AG04450 (cell line): ENCODE data around the gene CTTNBP2. TPM values are rescaled to one million over a fixed set of nuclear protein-coding genes. Genes with fewer than 3 reads are reported as not detected.

Experiments
- CTCF ChIA-PET: fragments of 300-600, 350-600 bp; formaldehyde crosslinking; extraction: SDS; loops from one replicate; lab custom pipeline; 2022; ENCODE audit warnings: antibody characterized with exemption, inconsistent platforms; lab: Charles Lee
- POLR2A ChIA-PET: fragments of 350-600 bp; formaldehyde crosslinking; extraction: SDS; loops from one replicate; lab custom pipeline; 2021; ENCODE audit warnings: antibody characterized with exemption, inconsistent platforms; lab: Yijun Ruan, JAX
- DNase-seq: peaks from one replicate; pipeline ENCODE4 v3.0.0-alpha.2; 2011; ENCODE audit warnings: low read depth, low spot score
- H3K27ac ChIP-seq: one replicate; pipeline ENCODE4 v1.5.1; 2012; ENCODE audit warnings: low read depth, low read length, control low read depth
- H3K27me3 ChIP-seq: one replicate; pipeline ENCODE4 v1.6.0; 2012; ENCODE audit warnings: low read length; ENCODE audit not compliant: control insufficient read depth, insufficient read depth
- H3K4me3 ChIP-seq: 2 replicates; pipeline ENCODE4 v1.5.1; 2011; ENCODE audit warnings: mild to moderate bottlenecking, low read depth, low read length, control low read depth
- H3K9me3 ChIP-seq: 2 replicates; pipeline ENCODE4 v1.5.1; 2012; ENCODE audit warnings: low read length; ENCODE audit not compliant: control insufficient read depth, insufficient read depth
- polyA plus RNA-seq: library from polyadenylated mRNA; depleted of rRNA; stranded (reverse); fragments of >200 nt; gene quantifications from 2 replicates; pipeline ENCODE4 v1.2.3, GENCODE V29; 2011
- TF ChIP-seq, protein P1 (sequence below): IDR thresholded peaks from 2 replicates; pipeline ENCODE4 v1.5.1; 2011; ENCODE audit warnings: low read depth, low read length, control low read depth, inconsistent platforms

Gene CTTNBP2
- polyA plus RNA-seq, 1 experiment = 14.4 TPM

DNA sequence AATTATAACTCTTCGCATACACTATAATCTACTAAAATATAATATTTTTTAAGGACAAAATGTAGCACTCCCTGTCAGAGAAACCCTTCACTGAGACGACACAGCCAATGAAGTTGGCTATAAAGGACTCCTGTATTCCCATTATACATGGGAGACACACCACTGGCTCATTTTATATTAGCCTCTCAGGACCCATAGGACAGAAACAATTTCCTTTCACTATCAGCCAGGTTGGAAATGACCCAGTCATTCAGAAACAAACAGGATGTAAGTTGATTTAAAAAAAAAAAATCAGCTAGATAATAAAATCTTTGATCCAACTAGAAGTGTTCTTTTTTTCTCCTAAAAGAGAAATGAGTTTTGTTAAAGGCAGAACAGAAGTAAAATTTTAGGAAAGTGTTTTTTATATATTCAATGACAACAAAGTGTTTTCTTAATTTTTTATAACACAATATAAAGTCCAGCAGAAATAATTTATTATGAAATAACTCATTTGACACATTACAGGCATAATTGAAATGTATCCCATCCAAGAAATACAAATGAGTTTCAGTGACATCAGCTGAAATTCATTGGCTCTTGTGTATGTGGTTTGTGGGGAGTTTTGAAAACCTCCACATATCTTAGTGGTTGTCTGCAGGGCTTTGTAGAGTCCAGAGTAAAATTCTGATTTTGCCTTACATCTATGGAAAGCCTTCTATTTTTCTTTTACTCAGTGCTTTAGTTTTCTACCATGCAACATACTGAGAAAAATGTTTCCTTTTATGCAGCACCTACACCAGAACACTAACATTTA is 64.1 kb downstream of the CTTNBP2 start:
- Histone ChIP-seq H3K9me3 (no peaks in the 10 kb centered on the region), H3K27ac (no peak overlapping the region), H3K4me3 (no peak overlapping the region), H3K27me3 (no peaks in the 10 kb centered on the region)
- DNase-seq = no peak
- ChIA-PET CTCF (no interaction called here), POLR2A (no interaction called here)
- TF ChIP-seq, protein P1, sequence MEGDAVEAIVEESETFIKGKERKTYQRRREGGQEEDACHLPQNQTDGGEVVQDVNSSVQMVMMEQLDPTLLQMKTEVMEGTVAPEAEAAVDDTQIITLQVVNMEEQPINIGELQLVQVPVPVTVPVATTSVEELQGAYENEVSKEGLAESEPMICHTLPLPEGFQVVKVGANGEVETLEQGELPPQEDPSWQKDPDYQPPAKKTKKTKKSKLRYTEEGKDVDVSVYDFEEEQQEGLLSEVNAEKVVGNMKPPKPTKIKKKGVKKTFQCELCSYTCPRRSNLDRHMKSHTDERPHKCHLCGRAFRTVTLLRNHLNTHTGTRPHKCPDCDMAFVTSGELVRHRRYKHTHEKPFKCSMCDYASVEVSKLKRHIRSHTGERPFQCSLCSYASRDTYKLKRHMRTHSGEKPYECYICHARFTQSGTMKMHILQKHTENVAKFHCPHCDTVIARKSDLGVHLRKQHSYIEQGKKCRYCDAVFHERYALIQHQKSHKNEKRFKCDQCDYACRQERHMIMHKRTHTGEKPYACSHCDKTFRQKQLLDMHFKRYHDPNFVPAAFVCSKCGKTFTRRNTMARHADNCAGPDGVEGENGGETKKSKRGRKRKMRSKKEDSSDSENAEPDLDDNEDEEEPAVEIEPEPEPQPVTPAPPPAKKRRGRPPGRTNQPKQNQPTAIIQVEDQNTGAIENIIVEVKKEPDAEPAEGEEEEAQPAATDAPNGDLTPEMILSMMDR = no peak

DNA sequence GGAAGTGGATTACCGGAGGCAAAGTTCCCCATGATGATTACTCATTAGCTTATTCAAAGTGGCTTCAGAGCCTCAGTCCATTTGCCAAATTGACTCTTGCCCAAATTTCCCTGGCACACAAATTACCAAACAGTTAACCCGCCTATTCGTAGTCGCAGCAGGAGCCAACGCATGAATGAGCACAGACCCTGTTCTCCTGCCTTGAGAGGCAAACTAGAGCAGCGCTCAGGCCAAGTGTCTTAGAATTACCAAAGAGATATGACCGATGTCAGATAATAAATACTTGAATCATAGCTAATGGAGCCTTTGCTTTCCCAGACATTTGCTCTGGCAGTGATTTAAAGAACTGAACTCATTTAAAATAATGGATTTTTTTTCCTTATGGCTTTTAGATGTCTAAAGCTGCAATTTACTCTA is 64.9 kb downstream of the CTTNBP2 start:
- H3K27me3 ChIP-seq = no peaks in the 10 kb centered on the region
- ChIA-PET CTCF (no interaction called here), POLR2A (no interaction called here)
- H3K27ac ChIP-seq = no peak overlapping the region
- H3K4me3 ChIP-seq = no peak overlapping the region
- TF ChIP-seq, protein P1 = no peak
- H3K9me3 ChIP-seq = no peaks in the 10 kb centered on the region
- no peak for DNase-seq

DNA sequence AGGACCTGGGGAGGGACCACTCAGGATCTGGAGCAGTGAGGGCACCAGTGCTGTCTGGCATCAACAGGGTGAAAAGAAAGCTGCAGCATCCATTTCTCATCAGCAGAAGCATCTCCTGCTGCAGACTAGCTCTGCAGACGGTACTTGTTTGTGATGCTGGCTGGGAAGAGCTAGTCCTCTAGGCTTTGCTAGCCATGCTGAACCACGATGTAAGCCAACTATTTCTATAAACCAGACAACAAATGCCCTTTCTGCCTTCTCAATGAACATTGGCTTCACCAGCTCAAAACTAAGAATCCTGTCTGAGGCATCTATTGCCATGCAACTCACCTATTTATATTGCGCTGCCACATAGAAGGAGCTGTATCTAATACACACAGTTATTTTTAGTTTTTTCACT is 65.6 kb downstream of the CTTNBP2 start:
- H3K27me3 ChIP-seq = no peaks in the 10 kb centered on the region
- no peak overlapping the region for H3K4me3 ChIP-seq
- ChIA-PET CTCF (interaction anchor here (0.9 kb wide), 1 partner anchor 9 kb away, joined by 3 read pairs; no protein-coding TSS in a partner anchor), POLR2A (no interaction called here)
- TF ChIP-seq, protein P1 = no peak
- no peaks in the 10 kb centered on the region for H3K9me3 ChIP-seq
- H3K27ac ChIP-seq = no peak overlapping the region
- DNase-seq = no peak

DNA sequence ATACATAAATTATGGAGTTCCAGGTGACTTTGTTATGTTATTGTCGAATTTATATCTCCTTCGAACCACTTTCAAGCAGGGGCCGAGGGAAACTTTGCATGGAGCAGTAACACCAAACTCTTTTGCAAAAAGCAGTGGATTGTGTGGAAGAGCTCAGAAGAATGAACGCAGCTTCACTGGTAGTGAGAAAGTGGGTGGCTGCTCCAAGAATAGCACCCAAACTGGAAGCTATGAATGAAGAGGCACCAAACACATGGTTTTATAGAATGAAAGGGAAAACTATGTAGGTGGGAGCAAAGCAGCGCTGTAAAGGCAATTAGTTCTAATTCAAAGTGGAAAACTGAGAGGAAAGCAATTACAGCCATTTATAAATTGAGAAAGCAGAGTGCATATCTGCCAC is 67.2 kb downstream of the CTTNBP2 start:
- no peak for DNase-seq
- H3K9me3 ChIP-seq = no peaks in the 10 kb centered on the region
- no peak overlapping the region for H3K27ac ChIP-seq
- no peaks in the 10 kb centered on the region for H3K27me3 ChIP-seq
- ChIA-PET POLR2A (no interaction called here), CTCF (no interaction called here)
- TF ChIP-seq, protein P1 = no peak
- H3K4me3 ChIP-seq = no peak overlapping the region

DNA sequence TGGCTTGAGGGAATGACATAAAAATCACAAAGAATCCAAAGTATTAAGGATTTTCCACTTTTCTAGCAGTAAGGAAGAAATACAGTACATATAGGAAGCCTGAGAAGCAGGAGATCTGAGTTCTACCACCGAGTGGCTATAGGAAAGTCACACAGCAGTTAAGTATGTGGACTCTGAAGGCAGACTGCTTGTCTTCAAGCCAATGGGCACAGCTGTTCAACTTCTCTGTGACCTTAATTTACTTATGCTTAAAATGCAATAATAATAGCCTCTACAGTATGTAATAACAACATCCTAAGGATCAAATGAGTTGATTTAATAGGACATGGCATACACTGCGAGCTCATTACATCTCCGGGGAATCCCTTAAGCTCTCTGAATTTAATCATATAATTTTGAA is 68.0 kb downstream of the CTTNBP2 start:
- no peak for DNase-seq
- no peak overlapping the region for H3K27ac ChIP-seq
- H3K27me3 ChIP-seq = no peaks in the 10 kb centered on the region
- ChIA-PET CTCF (interaction anchor here (1.4 kb wide), 1 partner anchor 13 kb away, joined by 3 read pairs; no protein-coding TSS in a partner anchor), POLR2A (no interaction called here)
- TF ChIP-seq, protein P1 = no peak
- no peak overlapping the region for H3K4me3 ChIP-seq
- no peaks in the 10 kb centered on the region for H3K9me3 ChIP-seq
